Mesenchymal stem cell (in vitro differentiated cells and primary cell): ENCODE results near the gene ADAM33.

Experiments
- DNase-seq: peaks from one replicate; pipeline ENCODE4 v3.0.0-alpha.2; 2013
- H2AFZ ChIP-seq: one replicate; pipeline ENCODE4 v1.6.1; 2013; ENCODE audit warnings: low read depth, mild to moderate bottlenecking, control low read depth, inconsistent platforms, low read length, moderate library complexity
- H2AK5ac ChIP-seq: 2 replicates; pipeline ENCODE4 v1.6.1; 2013; ENCODE audit warnings: low read length, moderate library complexity, mild to moderate bottlenecking, inconsistent platforms; ENCODE audit not compliant: severe bottlenecking
- H2BK120ac ChIP-seq: one replicate; pipeline ENCODE4 v1.6.1; 2013; ENCODE audit warnings: low read depth, mild to moderate bottlenecking, inconsistent platforms, low read length, moderate library complexity
- H2BK12ac ChIP-seq, 2 experiments: one replicate each; pipeline ENCODE4 v1.6.1; 2013; ENCODE audit warnings: inconsistent platforms in 2 of 2, low read length in 2 of 2, mild to moderate bottlenecking in 2 of 2, moderate library complexity in 2 of 2, control low read depth in 1 of 2
- H2BK15ac ChIP-seq: one replicate; pipeline ENCODE4 v1.6.1; 2013; ENCODE audit warnings: mild to moderate bottlenecking, low read depth, inconsistent platforms; ENCODE audit not compliant: poor library complexity, severe bottlenecking
- H2BK5ac ChIP-seq: 2 replicates; pipeline ENCODE4 v1.6.1; 2013; ENCODE audit warnings: low read depth, mild to moderate bottlenecking, low read length, control low read depth, inconsistent platforms; ENCODE audit not compliant: poor library complexity, severe bottlenecking
- H3K14ac ChIP-seq, 2 experiments: one replicate each; pipeline ENCODE4 v1.6.1; 2013; ENCODE audit warnings: inconsistent platforms in 2 of 2, low read length in 2 of 2, control low read depth in 1 of 2, mild to moderate bottlenecking in 1 of 2, moderate library complexity in 1 of 2
- H3K18ac ChIP-seq, 2 experiments: one replicate each; pipeline ENCODE4 v1.6.1; 2013; ENCODE audit warnings: inconsistent platforms in 2 of 2, low read length in 2 of 2, control low read depth in 1 of 2, low read depth in 1 of 2, mild to moderate bottlenecking in 1 of 2
- H3K23ac ChIP-seq, 2 experiments: one replicate each; pipeline ENCODE4 v1.6.1; 2013; ENCODE audit warnings: inconsistent platforms in 2 of 2, low read length in 2 of 2, mild to moderate bottlenecking in 2 of 2, moderate library complexity in 2 of 2, control low read depth in 1 of 2
- H3K27ac ChIP-seq: 2 replicates; pipeline ENCODE4 v1.5.1; 2013; ENCODE audit warnings: mild to moderate bottlenecking, moderate library complexity, low read length, control low read depth, inconsistent platforms; ENCODE audit not compliant: poor library complexity, severe bottlenecking
- H3K27me3 ChIP-seq, 2 experiments: 2 replicates each; pipeline versions ENCODE4 v1.6.1 to v1.7.0; 2013; ENCODE audit warnings: low read length in 2 of 2, mild to moderate bottlenecking in 2 of 2, moderate library complexity in 2 of 2, control low read depth in 1 of 2, inconsistent platforms in 1 of 2; ENCODE audit not compliant: control insufficient read depth in 1 of 2, insufficient read depth in 1 of 2
- H3K36me3 ChIP-seq, 2 experiments: 2 replicates each; pipeline versions ENCODE4 v1.6.1 to v1.7.0; 2013; ENCODE audit warnings: low read length in 2 of 2, control low read depth in 1 of 2, inconsistent platforms in 1 of 2, low read depth in 1 of 2, mild to moderate bottlenecking in 1 of 2; ENCODE audit not compliant: insufficient read depth in 2 of 2, control insufficient read depth in 1 of 2
- H3K4ac ChIP-seq, 2 experiments: one replicate each; pipeline ENCODE4 v1.6.1; 2013; ENCODE audit warnings: inconsistent platforms in 2 of 2, low read length in 2 of 2, mild to moderate bottlenecking in 2 of 2, moderate library complexity in 2 of 2, control low read depth in 1 of 2, low read depth in 1 of 2
- H3K4me1 ChIP-seq: 2 replicates; pipeline ENCODE4 v1.6.1; 2013; ENCODE audit warnings: low read depth, low read length, control low read depth; ENCODE audit not compliant: control insufficient read depth, insufficient read depth
- H3K4me2 ChIP-seq: 2 replicates; pipeline ENCODE4 v1.6.1; 2013; ENCODE audit warnings: low read length, mild to moderate bottlenecking, inconsistent platforms; ENCODE audit not compliant: poor library complexity, severe bottlenecking
- H3K4me3 ChIP-seq, 2 experiments: 2 replicates each; pipeline versions ENCODE4 v1.5.1 to v1.7.0; 2013; ENCODE audit warnings: low read length in 2 of 2, mild to moderate bottlenecking in 2 of 2, control low read depth in 1 of 2, low read depth in 1 of 2; ENCODE audit not compliant: insufficient read depth in 1 of 2
- H3K79me1 ChIP-seq: replicated peaks from 2 replicates; pipeline ENCODE4 v1.6.1; 2013; ENCODE audit warnings: mild to moderate bottlenecking, control low read depth, low read length, inconsistent platforms; ENCODE audit not compliant: poor library complexity, severe bottlenecking
- H3K9ac ChIP-seq: 2 replicates; pipeline ENCODE4 v1.7.0; 2013; ENCODE audit warnings: mild to moderate bottlenecking, low read length, moderate library complexity
- H3K9me3 ChIP-seq: 2 replicates; pipeline ENCODE4 v1.7.0; 2013; ENCODE audit warnings: mild to moderate bottlenecking, low read length; ENCODE audit not compliant: control insufficient read depth
- H4K8ac ChIP-seq: one replicate; pipeline ENCODE4 v1.6.1; 2013; ENCODE audit warnings: inconsistent platforms, mild to moderate bottlenecking, low read length, moderate library complexity
- H4K91ac ChIP-seq: one replicate; pipeline ENCODE4 v1.6.1; 2013; ENCODE audit warnings: mild to moderate bottlenecking, low read length, inconsistent platforms
- WGBS: methylation state at CpG from one replicate; pipeline ENCODE4 v1.1.7; 2013; ENCODE audit warnings: mixed read lengths; 5-methylcytosine and 5-hydroxymethylcytosine counted together

ADAM33 gene

DNA sequence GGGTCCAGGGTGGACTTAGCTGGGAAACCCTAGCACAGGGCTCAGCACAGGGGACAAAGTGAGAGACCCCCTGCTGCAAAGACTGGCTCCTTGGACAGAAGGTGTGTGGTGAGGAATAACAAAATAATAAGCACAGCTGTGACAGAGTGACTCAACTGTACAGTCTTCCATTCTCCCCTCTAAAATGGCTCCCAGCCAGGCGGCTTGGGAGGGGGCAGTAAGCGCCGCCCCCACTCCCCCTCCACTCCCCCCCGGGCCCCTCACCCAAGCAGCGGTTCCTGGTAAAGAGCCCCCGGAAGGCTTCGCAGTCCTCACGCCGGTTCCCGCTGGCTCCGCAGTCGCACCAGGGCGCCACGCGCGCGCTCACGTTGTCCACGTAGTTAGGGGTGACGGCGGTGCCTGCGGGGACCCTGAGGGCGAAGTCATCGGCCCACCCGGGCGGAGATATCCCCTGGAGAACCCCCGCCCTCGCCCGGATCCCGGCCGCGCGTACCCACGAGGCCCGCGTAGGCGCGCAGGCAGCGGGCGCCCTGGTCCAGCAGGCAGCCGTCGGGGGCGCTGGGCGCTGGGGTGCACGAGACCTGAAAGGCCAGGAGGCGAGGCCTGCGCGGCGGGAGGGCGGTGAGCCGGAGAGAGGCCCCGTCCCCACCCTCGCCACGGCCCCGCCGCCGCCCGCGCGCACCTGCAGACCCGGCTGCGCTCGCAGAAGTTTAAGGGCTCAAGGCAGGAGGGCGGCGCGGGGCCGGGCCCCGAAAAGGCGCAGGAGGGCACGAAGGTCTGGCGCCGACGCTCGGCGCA, 21.3 kb downstream of the ADAM33 start:
- Histone ChIP-seq H2BK120ac (no peak overlapping the region), H3K79me1 (no peaks in the 10 kb centered on the region), H3K27ac (no peak overlapping the region), H3K14ac (no peak overlapping the region), H3K36me3 (no peaks in the 10 kb centered on the region), H2BK5ac (no peak overlapping the region), H3K9me3 (no peaks in the 10 kb centered on the region), H2AFZ (no peak overlapping the region), H3K4me3 (no peak overlapping the region), H3K23ac (no peak overlapping the region), H3K4ac (no peak overlapping the region), H3K9ac (no peak overlapping the region), H4K8ac (no peak overlapping the region), H3K18ac (no peak overlapping the region), H3K27me3 (peaks cover 32 to 61% of the 10 kb centered on the region in 2 experiments), H4K91ac (no peak overlapping the region), H2BK15ac (no peak overlapping the region), H2AK5ac (no peak overlapping the region), H3K4me1 (no peaks in the 10 kb centered on the region), H2BK12ac (no peak overlapping the region), H3K4me2 (no peak overlapping the region)
- DNase-seq = no peak
- WGBS = 97% methylated on average over 71 of the region's 75 CpGs

DNA sequence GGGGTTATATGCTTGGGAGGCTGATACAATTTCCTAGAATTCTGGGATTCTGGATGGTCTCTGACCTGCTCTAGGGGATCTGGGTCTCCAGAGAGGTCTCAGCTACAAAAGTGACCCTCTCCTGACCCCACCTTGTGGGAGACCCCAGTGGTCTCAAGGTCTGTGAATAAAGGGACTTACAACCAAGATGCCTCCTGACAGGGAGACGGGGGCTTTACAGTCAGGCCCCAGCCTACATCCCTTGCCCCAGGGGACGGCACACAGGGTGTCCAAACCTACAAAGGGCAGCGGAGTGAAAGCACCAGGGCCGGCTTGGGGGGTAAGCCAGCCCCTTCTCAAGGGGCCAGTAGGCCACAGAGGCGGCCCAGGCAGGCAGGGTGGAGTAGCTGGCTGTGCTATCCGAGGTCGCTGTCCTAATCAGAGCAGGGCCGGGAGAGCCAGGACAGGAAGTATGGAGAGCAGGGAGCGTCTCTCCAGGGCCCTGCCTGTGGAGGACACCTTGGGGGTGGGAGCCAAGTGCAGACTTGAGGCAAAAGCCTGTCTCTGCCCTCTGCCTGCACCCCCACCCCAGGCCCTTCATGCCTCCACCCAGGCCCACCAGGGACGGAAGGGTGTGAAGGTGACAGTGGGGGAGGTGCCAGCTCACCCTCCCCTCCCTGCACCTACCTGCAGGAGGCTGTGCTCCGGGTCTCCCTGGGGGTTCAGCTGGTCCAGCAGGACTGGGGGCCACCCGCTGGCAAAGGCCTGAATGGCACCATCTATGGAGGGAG, 22.1 kb downstream of the ADAM33 start:
- H4K8ac ChIP-seq = no peak overlapping the region
- H3K4me3 ChIP-seq = no peak overlapping the region
- H3K18ac ChIP-seq = no peak overlapping the region
- H4K91ac ChIP-seq = no peak overlapping the region
- H3K27me3 ChIP-seq = peaks cover 32 to 61% of the 10 kb centered on the region in 2 experiments
- no peak overlapping the region for H3K14ac ChIP-seq
- DNase-seq = no peak
- peaks cover 5% of the 10 kb centered on the region for H3K4me1 ChIP-seq
- H3K27ac ChIP-seq = no peak overlapping the region
- no peaks in the 10 kb centered on the region for H3K36me3 ChIP-seq
- H3K23ac ChIP-seq = no peak overlapping the region
- WGBS = 80% methylated on average over 11 of the region's 12 CpGs
- no peak overlapping the region for H2BK5ac ChIP-seq
- H2AK5ac ChIP-seq = no peak overlapping the region
- H3K9ac ChIP-seq = no peak overlapping the region
- no peak overlapping the region for H3K4me2 ChIP-seq
- H2AFZ ChIP-seq = no peak overlapping the region
- H2BK15ac ChIP-seq = no peak overlapping the region
- no peaks in the 10 kb centered on the region for H3K9me3 ChIP-seq
- no peaks in the 10 kb centered on the region for H3K79me1 ChIP-seq
- H3K4ac ChIP-seq = no peak overlapping the region
- H2BK120ac ChIP-seq = no peak overlapping the region
- H2BK12ac ChIP-seq = no peak overlapping the region

DNA sequence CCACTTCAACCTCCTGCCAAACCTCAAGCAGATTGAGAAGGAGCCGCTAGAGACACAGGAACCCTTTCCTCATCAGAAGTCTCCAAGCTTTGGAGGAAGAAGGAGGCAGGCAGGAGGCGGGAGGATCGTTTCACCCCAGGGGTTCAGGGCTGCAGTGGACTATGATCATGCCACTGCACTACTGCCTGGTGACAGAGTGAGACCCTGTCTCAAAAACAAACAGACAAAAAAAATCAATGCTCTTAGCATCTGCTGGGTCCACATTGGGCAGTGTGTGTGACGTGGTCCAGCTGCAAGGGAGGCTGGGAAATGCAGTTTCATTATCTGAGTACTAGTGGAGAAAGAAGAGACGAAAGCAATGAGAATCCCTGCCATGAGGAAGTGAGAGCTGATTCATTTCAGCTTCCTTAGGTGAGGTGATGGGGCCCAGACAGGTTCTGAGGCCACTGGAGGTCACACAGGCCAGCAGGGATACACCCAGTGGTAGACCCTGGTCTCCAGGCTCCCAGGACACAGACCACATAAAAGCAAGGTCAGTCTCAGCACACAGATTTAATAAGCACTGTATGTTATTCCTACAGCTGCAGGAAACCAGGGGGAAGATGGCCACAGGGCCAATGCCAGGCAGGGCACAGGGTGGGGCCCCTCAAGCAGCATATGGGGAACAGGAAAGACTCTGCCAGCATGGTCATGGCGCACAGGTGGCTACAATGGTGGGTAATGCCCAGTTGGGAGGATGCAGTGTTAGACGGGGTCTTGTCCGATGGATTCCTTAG, 22.9 kb downstream of the ADAM33 start:
- no peak overlapping the region for H4K91ac ChIP-seq
- no peak overlapping the region for H3K14ac ChIP-seq
- H3K4me3 ChIP-seq = no peak overlapping the region
- H3K27me3 ChIP-seq = peaks cover 32 to 61% of the 10 kb centered on the region in 2 experiments
- no peak overlapping the region for H2BK120ac ChIP-seq
- H2BK15ac ChIP-seq = no peak overlapping the region
- no peak overlapping the region for H3K23ac ChIP-seq
- H3K79me1 ChIP-seq = no peaks in the 10 kb centered on the region
- H2AFZ ChIP-seq = no peak overlapping the region
- H3K9ac ChIP-seq = no peak overlapping the region
- H3K18ac ChIP-seq = no peak overlapping the region
- no peak overlapping the region for H3K27ac ChIP-seq
- H3K4me1 ChIP-seq = peaks cover 10% of the 10 kb centered on the region
- no peak overlapping the region for H2AK5ac ChIP-seq
- WGBS = 79% methylated on average over 8 of the region's 8 CpGs
- H4K8ac ChIP-seq = no peak overlapping the region
- no peaks in the 10 kb centered on the region for H3K9me3 ChIP-seq
- DNase-seq = no peak
- H3K4ac ChIP-seq = no peak overlapping the region
- H3K4me2 ChIP-seq = no peak overlapping the region
- H2BK5ac ChIP-seq = no peak overlapping the region
- H3K36me3 ChIP-seq = no peaks in the 10 kb centered on the region
- no peak overlapping the region for H2BK12ac ChIP-seq
